ENCODE data around the gene CNPY1. TPM values are rescaled to one million over a fixed set of nuclear protein-coding genes. Genes with fewer than 3 reads are reported as not detected.
A peak's percentile ranks its signal among the peaks of the same experiment; 100 is the strongest.

CNPY1 gene
- total and polyA plus RNA-seq, 2 donors (not counting 1 experiment from before 2014, with no cell fraction given) = not detected

- WGBS (ENCODE audit: insufficient coverage) = 50% methylated on average over 27 of the region's 32 CpGs
Observed at GRCh38 chr7:155489862-155490696, 56.3 kb downstream of the CNPY1 start.

More at GRCh38 chr7:155489862-155490696, 56.3 kb downstream of the CNPY1 start:
- CTCF ChIA-PET = interaction anchor here (0.7 kb wide), 1 partner anchor 29 kb away, joined by 4 read pairs; no protein-coding TSS in a partner anchor
- Histone ChIP-seq H3K4me1 (ENCODE audit: control insufficient read depth in 2 of 2, insufficient read depth in 2 of 2, low read length in 2 of 2) (peaks cover 26 to 32% of the 10 kb centered on the region in 2 donors), H3K4me2 (replicated peaks; ENCODE audit: low read depth, low read length, poor library complexity, severe bottlenecking) (peak overlapping the region; percentile 95), H3K27me3 (replicated peaks in 1 of 4; ENCODE audit: control extremely low read depth in 1 of 4, control insufficient read depth in 3 of 4, insufficient read depth in 4 of 4, low read length in 3 of 4) (peaks cover 0 to 12% (median 0%) of the 10 kb centered on the region in 4 experiments), H3K36me3 (replicated peaks in 1 of 2; ENCODE audit: control extremely low read depth in 1 of 2, control insufficient read depth in 1 of 2, extremely low read depth in 1 of 2, insufficient read depth in 2 of 2, low read length in 1 of 2) (no peaks in the 10 kb centered on the region), H3K4me3 (ENCODE audit: control extremely low read depth in 1 of 5, extremely low read depth in 1 of 5, insufficient read depth in 1 of 5, low read depth in 2 of 5, low read length in 4 of 5) (peak overlapping the region; percentile 25 to 76 (median 57)), H4K20me1 (ENCODE audit: control insufficient read depth, insufficient read depth, low read length, poor library complexity, severe bottlenecking) (no peaks in the 10 kb centered on the region), H3K9ac (ENCODE audit: low read length) (peak overlapping the region; percentile 80), H2AFZ (ENCODE audit: insufficient read depth, low read depth, low read length, poor library complexity, severe bottlenecking) (peak overlapping the region; percentile 87), H3K9me3 (ENCODE audit: control extremely low read depth in 1 of 3, control insufficient read depth in 2 of 3, insufficient read depth in 1 of 3, low read length in 2 of 3) (peaks cover 0 to 19% (median 0%) of the 10 kb centered on the region in 3 donors), H3K27ac (ENCODE audit: low read length in 2 of 2) (peak overlapping the region in 1 of 2 donors; percentile 76), H3K79me2 (ENCODE audit: control insufficient read depth, insufficient read depth, low read length) (no peaks in the 10 kb centered on the region)
- DNase-seq = no peak
- peak; percentile 15 for ATAC-seq (ENCODE audit: low read depth)
- no peaks in the 10 kb centered on the region for H3K9me3 Mint-ChIP-seq (ENCODE audit: insufficient read depth)
- intact Hi-C loops (cut with micrococcal nuclease) = no loop called here
- peak overlapping the region; percentile 94 for H3K4me3 Mint-ChIP-seq
- POLR2A ChIA-PET = interaction anchor here (0.6 kb wide), 1 partner anchor 285 kb away, joined by 3 read pairs; no protein-coding TSS in a partner anchor
- TF ChIP-seq, protein P1, sequence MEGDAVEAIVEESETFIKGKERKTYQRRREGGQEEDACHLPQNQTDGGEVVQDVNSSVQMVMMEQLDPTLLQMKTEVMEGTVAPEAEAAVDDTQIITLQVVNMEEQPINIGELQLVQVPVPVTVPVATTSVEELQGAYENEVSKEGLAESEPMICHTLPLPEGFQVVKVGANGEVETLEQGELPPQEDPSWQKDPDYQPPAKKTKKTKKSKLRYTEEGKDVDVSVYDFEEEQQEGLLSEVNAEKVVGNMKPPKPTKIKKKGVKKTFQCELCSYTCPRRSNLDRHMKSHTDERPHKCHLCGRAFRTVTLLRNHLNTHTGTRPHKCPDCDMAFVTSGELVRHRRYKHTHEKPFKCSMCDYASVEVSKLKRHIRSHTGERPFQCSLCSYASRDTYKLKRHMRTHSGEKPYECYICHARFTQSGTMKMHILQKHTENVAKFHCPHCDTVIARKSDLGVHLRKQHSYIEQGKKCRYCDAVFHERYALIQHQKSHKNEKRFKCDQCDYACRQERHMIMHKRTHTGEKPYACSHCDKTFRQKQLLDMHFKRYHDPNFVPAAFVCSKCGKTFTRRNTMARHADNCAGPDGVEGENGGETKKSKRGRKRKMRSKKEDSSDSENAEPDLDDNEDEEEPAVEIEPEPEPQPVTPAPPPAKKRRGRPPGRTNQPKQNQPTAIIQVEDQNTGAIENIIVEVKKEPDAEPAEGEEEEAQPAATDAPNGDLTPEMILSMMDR (IDR thresholded peaks at IDR 0.05) = no peak
- TF ChIP-seq EZH2 (IDR thresholded peaks at IDR 0.05; ENCODE audit: borderline replicate concordance, insufficient read depth, low read depth, low read length, poor library complexity, severe bottlenecking) = no peak
- H3K4me1 Mint-ChIP-seq = peaks cover 26% of the 10 kb centered on the region
- H3K27ac Mint-ChIP-seq = peak overlapping the region; percentile 56
- H3K27me3 Mint-ChIP-seq = peaks cover 13% of the 10 kb centered on the region
